Stimulated activated CD4-positive, alpha-beta T cell treated with anti-CD3 and anti-CD28 coated beads, Interleukin-2, amount 100 ng/mL, for 4 hours (primary cell): ENCODE data around the gene SLC30A2.

Experiments used
- DNase-seq: peaks from one replicate; pipeline ENCODE4 v3.0.0-alpha.2; 2020; ENCODE audit warnings: low read depth

The SLC30A2 gene

DNA sequence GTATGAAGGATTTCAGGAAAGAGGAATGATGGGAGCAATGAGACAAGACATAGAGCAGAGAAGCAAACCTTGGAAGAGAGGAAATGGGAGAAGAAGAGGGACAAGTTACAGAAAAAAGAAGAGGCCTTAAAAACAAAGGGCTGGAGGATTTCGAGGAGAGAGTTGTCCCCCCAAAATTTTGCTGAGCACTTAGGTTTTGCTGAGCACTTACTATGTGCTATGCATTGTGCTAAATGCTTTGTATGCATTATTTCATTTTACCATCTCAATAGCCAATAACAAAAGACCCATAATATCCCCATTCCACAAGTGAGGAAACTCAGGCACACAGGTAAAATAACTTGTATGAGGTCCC, 24.0 kb upstream of the SLC30A2 start:
- no peak for DNase-seq

DNA sequence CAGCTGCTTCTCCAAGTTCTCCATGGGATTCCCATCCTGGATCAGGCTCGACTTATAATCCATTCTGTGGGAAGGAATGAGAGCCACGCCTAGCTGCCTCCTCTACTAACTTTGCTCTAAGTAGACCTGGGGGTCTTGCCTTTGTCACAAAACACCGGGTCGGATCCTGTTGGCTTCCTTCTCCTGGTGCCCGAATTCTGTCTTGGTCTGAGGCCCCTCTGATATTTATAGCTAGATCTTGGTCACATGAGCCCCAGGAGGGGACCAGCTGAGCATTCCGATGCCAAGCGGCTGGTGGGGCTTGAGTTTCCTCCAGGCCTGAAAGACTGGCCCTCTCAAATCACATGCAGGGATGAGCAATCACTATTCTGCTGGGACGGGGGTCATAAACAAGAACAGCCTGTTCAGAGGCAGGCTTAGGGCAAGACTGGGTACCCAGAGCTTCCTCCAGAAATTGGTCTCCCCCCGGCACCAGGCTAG, 21.6 kb upstream of the SLC30A2 start, which contains the start of gene TRIM63:
TRIM63 (minus strand) TSS at position 199 of the 480 bp plus-strand sequence; CDS start at position 63, 136 bp downstream.
- no peak for DNase-seq

DNA sequence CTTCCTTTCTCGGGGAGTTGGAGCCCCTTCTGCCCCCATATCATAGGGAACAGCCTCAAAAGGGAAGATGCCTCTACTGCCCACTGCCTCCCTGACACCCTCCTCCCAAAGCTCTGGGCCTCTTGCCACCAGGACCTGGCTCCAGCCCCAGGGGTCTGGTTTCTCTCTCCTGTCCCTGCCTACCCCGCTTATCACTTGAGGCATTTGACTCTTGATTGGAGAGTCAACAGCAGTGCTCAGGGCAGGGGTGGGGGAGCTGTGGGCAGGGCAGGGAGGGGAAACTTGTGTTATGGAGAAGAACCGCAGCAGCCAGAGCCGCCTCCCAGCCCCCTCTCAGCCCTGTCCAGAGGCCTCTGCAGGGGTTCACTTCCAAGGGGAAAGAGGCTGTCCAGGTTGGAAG, 20.9 kb upstream of the SLC30A2 start:
- no peak for DNase-seq

DNA sequence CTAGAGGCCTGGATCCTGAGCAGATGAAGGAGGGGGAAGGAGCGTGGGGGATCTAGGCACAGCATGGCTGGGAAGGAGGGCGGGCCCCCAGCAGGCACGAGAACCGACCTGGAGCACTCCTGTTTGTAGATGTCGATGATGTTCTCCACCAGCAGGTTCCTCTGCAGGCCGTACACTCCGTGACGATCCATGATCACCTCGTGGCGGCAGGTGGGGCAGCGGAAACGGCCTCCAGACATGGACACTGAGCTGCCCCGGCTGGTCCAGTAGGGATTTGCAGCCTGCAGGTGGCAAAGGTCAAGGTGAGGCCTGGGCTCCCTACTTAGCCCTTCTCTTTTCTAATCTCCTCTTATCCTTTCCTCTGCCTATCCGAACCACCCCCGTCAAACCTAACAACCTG, 20.2 kb upstream of the SLC30A2 start:
- DNase-seq = no peak

GRCh38 chr1:26064553-26064952, 18.6 kb upstream of the SLC30A2 start:
- DNase-seq = no peak

DNA sequence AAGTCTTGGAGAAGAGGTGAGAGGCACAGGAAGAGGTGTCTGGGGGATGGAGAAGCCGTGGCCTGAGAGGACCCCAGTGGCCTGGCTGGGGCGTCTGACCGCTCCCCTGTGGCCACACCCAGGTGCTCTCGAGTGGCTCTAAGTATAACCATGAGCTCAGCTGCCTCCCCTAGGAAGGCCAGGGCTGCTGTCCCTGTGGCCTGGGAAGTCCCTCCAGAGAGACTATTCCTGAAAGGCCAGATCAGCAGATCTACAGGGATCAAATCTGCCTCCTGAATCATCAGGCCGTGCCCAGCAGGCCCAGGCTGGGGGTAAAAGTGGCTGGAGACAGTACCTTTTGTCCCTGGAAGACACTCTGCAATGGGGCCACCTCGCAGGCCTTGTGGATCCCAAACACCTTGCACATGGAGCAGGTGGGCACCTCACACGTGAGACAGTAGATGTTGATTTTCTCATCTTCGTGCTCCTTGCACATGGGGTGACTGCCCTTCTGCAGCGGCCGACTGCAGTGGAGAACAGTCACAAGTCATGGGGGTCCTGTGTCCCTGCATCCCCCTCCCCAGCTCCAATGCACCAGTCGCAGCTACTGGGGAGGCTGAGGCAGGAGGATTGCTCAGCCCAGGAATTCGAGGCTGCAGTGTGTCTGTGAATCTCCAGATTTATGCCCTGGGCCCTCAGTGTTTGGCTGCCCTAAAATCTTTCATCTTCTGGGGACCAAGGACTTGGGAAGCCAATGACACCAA, 15.1 kb upstream of the SLC30A2 start:
- no peak for DNase-seq

DNA sequence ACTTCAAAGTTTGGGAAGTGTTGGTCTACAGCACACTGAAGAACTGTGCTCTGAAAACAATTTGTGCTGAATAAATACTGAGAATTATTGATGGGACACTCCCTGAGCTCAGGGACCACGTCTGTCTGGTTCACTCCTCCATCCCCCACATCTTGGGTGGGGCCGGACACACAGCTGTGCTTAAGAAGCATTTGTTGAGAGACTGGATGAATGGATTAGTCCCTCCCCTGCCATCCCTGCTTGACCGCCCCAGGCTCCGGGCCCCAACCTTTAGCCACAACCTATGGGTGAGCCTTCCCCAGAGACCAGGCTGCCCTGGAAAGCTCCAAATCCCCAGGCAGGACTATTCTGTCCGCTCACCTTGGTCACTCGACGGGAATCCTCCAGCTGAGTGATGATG, 14.0 kb upstream of the SLC30A2 start:
- DNase-seq = no peak

- no peak for DNase-seq
Observed at GRCh38 chr1:26058052-26058595, 12.2 kb upstream of the SLC30A2 start.

GRCh38 chr1:26057189-26057588, 11.3 kb upstream of the SLC30A2 start:
- DNase-seq = no peak

DNA sequence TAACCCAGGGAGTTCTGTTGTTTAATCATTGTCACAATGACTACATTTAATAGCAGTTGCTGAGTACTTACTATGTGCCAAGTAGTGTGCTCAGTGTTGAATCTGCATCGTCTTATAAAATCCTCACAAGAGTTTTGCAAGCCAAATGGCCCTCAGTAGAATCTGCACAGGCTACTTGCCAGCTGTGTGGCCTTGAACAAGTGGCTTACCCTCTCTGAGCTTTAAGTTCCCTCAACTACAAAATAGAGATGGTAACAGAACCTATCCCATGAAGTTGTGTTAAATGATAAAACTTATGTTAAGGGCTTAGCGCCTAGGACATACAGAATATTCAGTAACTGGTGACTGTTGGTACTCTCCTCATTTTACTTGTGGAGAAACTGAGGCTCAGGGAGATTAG, 9.1 kb upstream of the SLC30A2 start:
- DNase-seq = no peak

GRCh38 chr1:26053718-26054560, 8.0 kb upstream of the SLC30A2 start:
- DNase-seq = no peak

GRCh38 chr1:26050248-26050640, 4.3 kb upstream of the SLC30A2 start:
- DNase-seq = no peak

GRCh38 chr1:26049531-26050247, 3.8 kb upstream of the SLC30A2 start:
- no peak for DNase-seq

GRCh38 chr1:26047278-26047874, 1.5 kb upstream of the SLC30A2 start:
- no peak for DNase-seq

DNA sequence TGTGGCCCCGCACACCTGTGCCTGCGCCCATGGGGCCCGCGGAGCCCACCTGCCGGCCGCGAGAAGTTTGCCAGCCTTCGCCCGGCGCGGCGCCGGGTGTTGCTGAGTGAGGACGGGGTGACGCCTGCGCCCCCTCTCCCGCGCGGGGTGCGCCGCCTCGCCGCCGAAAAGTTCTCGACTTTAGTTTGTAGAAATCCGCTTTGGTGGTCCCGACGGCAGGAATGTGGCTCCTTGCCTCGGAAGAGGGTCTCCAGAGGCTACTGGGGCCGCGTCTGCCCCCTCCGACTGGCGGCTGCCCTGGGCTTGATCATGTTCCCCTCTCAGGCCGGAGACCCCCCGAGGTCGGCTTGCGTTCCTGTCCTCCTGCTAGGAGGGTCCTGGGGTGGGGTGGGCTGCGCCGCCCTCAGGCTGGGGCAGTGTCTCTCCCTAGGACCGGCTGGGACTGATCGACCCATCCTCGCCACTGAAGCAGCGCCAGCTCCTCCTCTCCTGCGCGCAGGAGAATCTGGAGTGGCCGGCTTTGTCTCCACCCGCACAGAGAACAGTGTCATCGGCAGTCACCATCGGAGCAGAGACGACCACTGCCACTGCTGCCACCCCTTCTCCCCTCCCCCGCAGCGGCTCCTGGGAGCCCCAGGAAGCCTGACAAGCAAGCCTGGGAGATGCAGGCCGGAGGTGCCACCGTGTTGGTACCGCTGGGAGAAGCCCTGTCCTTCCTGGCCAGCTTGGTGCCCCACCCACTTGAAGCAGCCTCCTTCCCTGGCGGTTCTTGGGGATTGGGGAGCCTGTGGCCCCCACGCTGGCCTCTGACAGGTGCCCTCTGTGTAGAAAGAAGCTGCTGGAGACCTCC, 553 bp upstream of the SLC30A2 start:
- DNase-seq = no peak

DNA sequence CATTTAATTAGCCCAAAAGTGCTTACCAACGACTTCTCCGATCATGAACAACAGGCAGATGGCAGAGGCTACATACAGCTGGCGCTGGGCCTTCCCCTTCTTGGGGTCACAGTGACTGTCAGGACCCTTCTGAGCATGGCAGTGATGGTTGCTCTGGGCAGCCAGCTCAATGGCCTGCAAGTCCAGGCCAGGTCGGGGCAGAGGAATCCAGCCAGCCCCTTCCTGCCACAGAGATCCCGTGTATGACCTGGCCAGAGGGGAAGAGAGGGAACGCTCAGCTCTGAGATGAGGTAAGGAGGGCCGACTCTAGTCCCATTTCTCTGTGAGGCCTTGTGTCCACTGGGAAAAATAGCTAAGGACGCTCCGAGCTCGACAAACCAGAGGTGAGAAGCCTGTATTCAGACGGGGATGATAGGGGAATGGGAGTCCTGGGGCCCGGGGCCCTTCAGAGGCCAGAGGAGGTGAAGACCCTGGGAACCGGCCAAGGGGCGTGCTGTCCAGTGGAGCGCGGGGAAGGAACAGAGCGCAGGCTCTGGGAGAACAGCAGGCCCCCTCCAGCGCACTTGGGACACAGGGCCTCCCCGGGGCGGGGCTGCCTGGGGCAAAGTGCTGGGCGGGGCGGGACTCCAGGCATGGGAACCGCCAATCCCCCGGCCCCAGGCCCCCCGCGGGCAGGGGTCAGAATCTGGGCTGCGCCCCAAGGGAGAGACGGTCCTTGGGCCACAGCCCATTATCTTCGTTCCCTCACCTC, 772 bp downstream of the SLC30A2 start:
- no peak for DNase-seq

DNA sequence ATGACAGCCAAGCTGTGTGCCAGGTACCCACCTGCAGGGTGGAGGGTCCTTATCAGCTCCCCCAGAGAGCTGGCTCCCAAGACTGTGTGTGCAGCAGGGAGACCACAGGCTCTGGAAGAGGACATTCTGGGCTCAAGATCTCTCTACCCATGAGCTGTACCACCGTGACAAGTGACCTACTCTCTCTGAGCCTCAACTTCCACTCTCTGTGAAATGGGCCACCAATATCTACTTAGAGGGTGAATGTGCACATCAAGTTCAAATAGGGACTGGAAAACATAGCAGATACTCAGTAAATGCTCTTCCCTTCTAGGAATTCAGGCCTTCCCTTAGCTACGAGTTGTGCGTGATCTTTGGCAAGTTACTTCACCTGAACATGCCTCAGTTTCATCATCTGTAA, 1.5 kb downstream of the SLC30A2 start:
- DNase-seq = no peak

GRCh38 chr1:26043765-26044164, 2.2 kb downstream of the SLC30A2 start:
- DNase-seq = no peak

GRCh38 chr1:26041978-26042377, 3.9 kb downstream of the SLC30A2 start:
- DNase-seq = no peak

- no peak for DNase-seq
Observed at GRCh38 chr1:26041401-26041800, 4.5 kb downstream of the SLC30A2 start.
